ENCODE data around the gene ROBO1.

Gene ROBO1

DNA sequence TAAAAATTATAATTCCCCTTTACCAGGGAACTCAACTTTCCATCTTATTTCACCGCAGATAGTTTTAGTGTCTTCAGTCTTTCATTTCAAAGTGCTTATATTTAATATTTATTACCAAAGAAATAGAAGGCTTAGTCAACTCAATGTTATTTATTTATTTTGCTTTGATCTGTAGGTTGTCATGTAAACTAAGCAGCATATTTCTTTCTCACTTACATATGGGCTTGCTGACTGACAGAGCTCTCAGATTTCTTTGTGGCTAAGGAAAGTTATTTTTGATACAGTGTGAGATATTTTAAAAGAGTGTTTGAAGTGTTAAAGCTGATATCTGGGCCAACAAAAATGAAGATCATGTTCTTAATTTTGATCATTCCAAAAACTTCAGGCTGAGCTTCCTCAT lies 331.4 kb downstream of the ROBO1 start:
- no peak for DNase-seq

DNA sequence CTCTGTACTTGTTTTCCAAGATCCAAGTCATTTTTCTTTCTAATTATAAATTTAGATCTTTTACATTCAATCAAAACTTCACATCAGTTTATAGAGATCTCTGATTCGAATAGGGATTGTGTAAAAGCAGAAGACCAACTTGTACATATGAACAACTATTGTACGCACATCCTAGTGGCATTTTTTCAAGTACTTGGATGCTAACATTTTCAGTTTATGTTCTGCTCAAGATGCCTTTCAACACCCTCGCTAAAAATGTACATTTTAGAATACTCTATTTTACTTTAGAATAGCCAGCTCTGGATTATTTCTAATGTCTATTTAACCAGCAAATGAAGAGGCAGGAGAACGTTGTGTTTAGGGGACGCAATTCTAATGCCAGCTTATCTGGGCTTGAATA lies 340.7 kb downstream of the ROBO1 start:
- no peak for DNase-seq

DNA sequence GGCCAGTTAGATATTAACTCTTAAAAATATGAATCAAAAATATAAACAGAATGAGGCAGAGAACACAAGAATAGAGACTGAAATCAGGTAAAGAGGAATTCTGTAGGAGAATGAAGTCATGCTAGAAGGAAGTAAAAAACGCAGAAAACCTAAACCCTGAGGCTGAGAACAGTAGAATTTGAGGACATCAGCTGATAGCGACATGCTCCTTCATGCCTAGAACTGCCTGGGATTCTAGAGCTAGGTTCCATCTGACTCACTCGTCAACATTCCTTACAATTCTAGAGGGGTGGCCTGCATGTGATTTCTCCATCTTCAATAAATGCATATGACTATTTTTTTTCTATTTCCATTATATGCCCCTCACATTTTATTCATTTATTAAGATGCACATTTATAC lies 343.0 kb downstream of the ROBO1 start:
- no peak for DNase-seq

DNA sequence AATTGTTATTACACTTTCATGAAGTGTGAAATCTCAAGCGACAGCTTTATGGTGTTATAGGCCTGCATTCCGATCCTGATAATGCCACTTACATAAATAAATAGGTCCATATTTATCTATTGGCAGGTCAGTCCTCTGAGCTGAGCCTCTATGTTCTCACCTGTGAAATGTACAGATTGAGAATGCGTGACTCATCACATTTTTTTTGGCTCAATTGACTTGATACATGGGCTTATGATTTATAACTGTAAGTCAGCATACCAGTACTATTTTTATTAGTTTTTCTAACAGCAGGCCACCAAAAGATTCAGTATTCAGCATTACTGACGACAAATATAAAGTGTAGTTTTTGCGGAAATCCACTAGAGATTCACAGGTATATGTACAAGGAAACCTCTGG lies 344.4 kb downstream of the ROBO1 start:
- no peak for DNase-seq

DNA sequence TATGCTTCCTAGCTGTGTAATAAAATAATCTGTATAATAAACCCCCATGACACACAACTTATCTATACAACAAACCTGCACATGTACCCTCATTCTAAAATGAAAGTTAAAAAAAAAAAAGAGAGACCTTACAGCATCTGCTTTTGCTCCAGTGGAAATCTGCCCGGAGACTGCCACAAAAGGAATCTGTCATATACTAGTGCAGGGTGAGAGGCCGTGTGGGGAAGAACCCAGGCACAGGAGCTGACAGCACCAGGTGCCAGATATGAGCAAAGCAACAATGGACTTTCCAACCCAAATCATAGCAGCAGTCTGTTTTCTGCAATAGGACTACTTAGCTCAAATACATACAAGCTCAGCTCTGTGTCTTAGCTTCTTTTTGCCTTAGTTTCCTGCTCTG lies 346.5 kb downstream of the ROBO1 start:
- no peak for DNase-seq

DNA sequence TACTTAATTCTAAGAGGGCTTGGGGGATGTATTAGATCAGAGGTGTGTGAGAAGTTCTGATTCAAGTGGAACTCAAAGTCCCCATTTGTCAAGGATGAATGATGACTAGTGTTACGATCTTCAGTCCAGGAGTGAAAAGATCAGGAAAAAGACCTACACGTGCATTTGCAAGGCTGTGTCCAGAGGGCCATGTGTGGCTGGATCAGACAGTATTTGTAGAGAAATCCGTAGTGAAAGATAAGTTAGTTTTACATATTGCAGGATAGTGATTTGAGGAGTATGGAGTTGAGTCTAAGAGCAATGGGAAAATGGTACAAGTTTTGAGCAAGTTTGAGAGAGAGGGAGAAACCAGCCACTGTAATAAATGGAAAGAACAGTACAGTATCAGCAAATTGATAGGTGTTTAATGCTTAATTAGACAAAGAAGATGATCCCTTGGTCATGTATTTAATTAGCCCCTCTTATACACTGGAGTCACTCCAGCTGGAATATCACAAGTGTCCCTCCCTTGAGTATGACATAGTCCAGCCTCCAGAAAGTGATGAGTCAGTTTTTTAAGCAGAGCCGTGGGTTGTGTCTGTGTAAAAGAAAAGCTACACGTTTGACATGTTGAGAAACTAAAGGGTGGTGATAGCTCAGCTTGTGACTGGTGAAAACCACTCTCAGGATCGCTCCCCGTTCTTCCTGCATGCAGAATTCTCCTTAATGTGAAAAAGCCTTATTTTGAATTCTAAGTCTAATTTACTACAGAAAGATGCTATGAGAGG lies 348.8 kb downstream of the ROBO1 start:
- DNase-seq = no peak

DNA sequence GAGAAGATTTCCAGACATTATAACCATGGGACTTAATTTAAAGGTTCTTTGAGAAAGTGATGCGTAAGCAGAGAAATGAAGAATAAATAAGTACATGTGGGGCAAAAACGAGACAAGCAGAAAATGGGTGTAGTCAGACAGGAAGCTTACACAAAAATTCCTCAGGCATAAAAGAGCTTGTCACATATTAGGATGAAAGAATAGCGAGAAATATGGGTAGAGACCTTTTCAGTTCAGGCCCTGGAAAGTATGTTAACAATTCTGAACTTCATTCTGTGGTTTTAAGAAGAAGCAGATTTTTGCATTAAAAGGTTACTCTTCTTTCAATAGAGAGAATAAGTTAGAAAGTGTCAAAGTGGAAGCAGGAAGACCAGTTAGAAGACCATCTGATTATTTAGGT lies 352.4 kb downstream of the ROBO1 start:
- no peak for DNase-seq

DNA sequence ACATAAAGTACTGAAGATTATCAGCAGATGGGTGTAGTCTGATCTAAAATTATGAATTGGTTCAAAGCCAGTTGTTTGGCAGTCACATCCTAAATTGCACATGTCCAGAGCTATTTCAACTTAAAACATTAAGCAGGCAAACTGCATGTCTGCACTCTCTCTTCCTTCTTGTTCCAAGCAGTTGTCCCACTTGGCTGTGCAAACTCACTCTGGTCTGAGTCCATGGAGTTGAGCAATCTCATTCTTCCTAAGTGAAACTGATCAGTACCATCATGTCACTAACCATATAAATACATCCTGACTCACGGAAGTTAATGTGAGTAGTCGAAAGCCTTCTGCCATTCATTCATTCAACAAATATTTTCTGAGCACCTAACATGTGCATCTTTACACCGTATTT lies 353.0 kb downstream of the ROBO1 start:
- peak; percentile 16 for DNase-seq

DNA sequence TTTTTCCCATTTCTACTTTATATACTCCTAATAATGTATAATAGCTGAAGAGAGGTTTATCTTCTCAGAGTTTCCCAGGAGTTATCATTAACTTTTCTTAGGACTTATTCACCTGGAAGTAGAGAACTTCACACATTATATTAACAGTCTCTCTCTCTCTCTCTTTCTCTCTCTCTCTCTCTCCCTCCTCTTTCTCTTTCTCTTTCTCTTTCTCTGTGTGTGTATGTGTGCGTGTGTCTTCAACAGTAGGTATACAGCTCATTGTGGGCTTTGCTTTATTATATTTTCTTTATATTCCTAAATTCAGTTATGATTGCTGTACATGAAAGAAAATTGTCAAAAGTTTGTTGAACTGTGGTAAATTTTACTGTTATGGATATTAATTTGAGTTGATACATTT lies 353.8 kb downstream of the ROBO1 start:
- DNase-seq = no peak

DNA sequence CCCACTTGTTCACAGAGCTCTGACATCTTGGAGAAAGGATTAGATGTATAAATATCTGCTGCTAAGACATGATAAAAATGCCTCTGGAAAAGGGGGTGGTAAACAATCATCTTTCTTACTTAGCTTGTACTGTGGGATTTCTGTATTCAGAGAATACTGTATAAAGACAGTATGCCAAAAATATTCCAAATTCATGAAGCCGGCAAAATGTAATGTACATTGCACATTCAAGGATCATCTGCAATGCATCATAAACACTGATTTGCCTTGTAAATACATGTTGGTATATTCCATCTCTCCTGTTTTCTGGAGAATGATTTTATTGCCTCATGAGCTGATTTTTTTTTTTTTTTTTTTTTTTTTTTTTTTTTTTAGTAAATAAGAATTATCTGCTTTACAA lies 355.3 kb downstream of the ROBO1 start:
- DNase-seq = no peak

DNA sequence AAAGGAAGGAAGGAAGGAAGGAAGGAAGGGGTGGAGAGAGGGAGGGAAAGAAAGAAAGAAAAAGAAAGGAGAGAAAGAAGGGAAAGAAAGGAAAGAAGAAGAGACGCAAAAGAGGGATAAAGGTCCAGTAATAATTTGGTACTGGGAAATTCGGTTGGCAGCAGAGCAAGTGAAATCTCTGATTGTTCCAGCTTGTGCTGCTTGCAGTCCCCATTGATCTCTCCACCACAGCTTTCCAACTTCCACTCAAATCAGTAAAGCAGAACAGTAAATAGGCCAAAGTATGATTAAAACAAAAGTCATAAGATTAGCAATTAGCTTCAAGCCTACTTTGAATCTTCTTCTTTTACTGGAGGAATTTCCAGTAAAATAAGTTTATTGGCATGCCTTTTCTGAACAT lies 357.2 kb downstream of the ROBO1 start:
- DNase-seq = no peak

DNA sequence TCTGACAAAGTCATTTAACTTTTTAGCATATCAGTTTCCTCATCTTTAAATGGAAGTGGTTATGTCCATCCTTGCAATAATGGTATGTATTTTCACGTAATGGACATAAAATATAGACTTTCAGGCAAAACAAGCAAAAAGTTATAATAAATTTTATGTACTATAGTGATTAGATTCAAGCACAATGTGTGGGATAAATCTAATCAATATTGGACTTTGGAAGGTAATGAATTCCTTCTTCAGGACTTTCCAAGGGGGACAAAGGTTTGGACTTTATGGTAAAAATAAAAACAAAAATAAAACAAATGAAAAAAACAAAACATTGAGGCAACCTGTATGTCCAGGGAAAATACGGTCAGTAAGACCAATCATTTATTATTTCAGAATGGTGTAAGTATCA lies 357.7 kb downstream of the ROBO1 start:
- DNase-seq = no peak

DNA sequence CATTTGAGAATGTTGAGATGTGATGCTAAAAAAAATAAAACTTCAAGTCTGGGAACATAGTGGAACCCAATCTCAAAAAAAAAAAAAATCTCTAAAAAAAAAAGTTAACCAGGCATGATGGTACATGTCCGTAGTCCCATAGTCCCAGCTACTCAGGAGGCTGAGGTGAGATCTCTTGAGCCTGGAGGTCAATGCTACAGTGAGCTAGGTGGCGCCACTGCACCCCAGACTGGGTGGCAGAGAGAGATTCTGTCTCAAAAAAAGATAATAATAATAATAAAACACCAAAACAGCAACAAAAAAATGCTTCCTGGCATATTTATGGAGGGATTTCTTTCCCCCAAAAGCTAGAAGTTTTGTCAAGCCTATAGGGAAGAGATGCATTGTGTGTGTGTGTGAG lies 361.6 kb downstream of the ROBO1 start:
- no peak for DNase-seq

DNA sequence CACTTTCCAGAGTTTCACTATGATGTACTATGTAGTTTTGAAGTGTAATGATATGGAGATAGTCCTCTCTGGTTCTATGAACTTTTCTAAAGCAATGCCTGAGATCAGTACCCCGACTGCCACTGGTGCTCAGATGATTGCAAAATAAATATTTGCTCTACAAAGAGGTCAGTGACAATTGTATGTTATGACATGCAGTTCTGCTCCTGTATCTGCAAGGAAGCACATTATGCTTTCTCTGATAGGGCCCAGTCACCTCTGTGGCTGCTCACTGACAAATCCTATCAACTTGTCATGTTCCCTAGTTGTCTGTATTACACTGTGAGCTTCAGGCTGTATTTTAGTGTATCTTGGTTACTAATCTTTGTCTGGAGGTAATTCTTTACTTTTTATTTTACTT lies 362.6 kb downstream of the ROBO1 start:
- no peak for DNase-seq

DNA sequence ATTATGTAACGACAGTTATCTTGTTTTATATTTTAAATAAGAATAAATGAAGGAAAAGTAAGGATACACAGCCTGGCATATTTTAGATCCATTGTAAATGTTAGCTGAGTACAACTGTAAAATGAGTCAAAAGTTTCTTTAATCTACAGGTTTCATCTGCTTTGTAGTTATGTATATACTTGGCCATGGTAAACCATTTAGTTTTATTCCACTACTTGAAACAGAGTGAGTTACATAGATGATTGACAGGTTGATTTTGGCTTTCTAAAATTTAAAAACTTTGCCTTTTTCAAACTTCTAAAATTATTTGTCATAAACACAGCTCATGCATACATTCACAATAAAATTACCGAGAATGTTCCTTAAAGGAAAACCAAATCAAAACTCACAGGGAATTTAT lies 371.2 kb downstream of the ROBO1 start:
- no peak for DNase-seq

DNA sequence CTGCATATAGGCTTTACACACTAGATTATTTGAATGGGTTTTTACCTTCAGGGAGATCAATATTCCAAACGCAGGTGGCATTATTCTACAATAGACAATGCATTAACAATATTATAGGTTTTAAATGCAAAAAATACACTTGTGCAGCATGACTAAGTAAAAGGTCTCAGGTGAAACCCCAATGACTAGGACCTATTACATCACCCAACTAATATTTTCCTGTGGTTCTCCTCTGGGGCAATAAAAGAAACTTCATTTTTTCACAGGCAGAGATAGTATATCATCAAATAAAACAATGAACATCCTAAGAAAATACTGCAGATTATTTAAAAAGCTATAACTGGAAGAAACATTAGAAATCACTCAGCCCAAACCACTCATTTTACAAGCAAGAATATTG lies 375.3 kb downstream of the ROBO1 start:
- no peak for DNase-seq

DNA sequence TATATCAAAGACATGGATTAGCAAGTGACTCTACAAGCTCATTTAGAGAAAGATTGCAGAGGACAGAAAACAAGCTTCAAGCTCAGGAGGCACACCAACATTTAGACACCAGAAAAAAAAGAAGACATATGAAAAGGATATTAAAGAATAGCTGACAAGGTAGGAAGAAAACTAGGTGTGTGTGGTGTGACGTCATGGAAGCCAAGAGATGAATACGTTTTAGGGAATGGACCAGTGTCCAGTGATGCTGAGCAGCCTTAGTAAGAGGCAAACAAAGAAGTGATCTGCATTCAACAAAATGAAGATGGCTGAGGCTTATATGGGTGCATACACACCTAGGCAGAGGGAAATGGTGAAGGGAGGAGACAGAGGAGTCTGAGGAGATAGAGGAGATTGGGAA lies 377.4 kb downstream of the ROBO1 start:
- DNase-seq = no peak

DNA sequence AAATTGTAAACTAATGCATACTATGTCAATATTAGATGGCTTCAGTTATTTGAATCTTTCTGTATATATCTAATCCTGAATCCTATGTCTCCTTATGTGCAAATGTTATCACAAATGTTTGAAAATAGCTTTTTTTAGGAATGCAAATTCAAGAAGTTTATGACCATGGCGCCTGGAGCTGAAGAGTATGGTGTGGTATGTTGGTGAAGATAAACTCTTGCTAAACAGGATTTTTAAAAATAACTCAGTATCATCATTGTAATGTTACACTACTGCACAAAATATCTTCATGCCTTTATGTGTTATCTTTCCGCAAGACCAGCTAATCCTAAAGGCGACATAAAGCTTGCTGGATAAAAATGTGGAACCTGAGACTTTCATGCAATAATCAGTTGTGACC lies 382.6 kb downstream of the ROBO1 start:
- DNase-seq = no peak

DNA sequence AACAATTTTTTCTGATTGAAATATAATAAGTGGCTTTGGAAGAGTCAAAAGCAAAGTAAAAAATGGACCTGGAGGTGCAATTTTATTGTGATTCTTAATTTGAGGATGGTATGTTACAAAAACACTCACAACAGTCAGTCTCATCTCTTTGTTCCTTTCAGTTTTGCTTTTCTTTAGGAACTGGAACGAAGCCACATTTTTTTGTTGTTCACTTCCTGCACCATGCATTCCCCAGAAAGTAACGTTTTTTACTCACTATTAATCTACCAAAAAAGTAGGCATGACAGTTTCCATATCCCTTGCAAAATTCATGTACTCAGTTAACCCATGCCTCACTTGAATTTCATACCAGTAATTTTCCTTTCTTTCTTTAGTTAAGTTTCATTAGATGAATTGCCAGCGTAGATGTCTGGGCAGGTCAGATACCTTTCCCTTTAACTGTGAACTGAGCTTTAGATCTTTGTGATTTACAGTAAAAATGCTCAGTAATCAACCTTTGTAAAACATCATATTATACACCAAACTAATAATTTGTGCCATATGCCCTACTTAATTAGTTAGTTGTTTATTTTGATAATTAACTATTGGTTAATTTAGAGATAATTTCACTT lies 384.3 kb downstream of the ROBO1 start:
- no peak for DNase-seq

DNA sequence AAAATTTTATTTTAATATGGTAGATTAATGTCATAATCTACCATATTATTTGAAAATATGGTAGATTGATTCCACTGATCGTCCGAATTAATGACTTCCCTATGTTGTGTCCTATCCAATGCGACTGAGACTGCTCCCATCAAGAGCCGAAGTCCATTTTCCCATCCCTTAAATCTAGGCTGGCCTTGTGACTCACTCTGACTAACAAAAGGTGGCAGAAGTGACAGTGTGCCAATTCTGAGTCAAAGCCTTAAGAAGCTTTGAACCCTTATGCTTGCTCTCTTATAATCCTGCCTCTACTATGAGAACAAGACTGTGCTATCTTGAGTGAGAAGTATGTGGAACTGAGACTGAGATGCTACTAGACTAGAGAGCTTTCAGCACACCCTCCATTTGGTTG lies 387.2 kb downstream of the ROBO1 start:
- DNase-seq = no peak

DNA sequence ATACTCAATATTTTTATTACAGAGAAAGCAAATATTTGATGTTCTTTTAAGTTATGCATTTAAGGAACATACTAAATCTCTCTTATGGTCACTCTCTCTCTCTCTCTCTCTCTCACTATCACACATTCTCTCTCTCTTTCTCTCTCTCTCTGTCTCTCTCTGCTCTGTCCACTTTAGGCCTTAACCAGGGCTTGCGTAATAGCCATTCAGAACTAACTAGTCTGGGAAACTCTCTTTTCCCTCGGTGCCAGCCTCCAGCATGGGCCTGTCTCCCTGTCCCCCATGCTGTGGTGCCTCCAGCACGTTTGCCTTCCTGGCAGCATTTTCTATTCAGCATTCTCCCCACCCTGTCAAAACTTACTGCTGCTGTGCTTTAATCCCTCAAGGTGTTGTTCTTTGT lies 389.7 kb downstream of the ROBO1 start:
- no peak for DNase-seq

DNA sequence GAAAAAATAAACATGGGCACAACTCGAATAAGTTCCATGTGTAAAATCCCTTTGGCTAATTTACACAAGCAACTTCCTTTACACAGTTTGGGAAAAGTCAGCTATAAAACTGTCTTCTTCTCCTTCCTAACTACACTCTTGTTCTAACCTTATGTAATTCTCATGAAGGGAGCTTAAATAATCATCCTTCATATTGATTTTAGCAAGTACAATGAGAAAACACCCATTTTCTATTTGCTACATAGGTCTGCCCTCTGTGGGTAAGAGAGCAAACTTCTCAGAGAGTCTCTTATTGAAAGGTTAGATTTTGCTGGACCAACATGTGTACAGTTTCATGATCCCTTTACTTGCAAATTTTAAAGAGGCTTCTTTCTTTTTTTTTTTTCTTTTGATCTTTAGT lies 398.5 kb downstream of the ROBO1 start:
- no peak for DNase-seq

DNA sequence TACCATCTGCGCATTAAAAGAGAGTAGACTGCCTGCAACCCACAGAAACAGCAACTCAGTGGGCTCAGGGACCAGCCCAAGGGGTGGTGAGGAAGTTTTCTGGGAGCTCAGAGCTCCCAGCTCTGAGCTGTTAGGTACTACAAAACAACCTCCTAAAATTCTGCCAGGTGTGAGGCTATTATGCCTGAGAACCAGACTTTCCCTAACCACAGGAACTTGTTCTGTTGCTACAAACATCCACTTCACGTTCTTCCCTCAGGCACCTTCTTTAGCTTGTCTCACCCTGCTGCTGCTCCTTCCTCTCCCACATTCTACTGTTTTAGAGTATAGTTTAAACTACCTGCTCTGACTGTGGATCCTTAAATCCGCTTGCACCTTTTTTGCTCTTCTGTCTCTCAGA lies 399.4 kb downstream of the ROBO1 start:
- DNase-seq = peak; percentile 27

DNA sequence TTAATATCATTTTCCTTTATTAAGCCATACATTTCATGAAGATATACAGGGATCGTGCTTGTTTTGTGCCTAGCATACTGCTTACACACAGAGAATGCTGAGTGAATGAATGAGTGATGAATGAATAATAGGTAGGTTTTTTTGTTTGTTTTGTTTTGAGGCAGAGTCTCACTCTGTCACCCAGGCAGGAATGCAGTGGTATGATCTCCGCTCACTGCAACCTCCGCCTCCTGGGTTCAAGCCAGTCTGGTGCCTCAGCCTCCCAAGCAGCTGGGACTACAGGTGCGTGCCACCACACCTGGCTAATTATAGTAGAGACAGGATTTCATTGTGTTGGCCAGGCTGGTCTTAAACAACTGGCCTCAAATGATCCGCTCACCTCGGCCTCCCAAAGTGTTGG lies 400.0 kb downstream of the ROBO1 start:
- DNase-seq = no peak

DNA sequence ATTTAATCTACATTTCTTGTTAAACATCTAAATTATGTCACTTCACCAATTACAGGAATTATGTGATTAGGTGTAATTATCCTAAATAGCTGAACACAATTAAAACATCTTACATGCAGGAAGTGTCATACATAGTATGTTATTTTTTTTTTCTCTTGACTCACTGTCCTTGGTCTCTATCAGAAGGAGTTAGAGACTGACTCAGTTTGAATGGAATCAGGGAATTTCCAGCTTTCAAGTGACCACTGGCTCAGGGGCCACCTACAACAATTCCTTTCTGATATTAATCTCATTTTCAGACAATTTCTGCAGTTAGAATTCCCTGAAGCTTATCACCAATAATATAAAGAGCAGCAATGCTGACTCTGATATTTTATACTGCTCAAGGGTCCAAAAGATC lies 400.7 kb downstream of the ROBO1 start:
- no peak for DNase-seq

Measured in eye (tissue), 1 donor.